HG03064 (cell line): Measurements from ENCODE around the gene BEND7.
"Not testable (repeated sequence)": the region's sequence is repeated elsewhere in the genome, so short reads cannot be mapped to it uniquely, and the experiment has no call there.

ENCODE experiments used
- ATAC-seq: cut with Tn5 transposase; IDR thresholded peaks from one replicate; pipeline ENCODE4 v1.9.1; 2021; ENCODE audit warnings: low read depth; ENCODE audit not compliant: unreplicated experiment

The BEND7 gene

GRCh38 chr10:13427943-13428342 is 100.9 kb downstream of the BEND7 start:
- ATAC-seq = not testable (repeated sequence)

GRCh38 chr10:13425397-13425796 is 103.4 kb downstream of the BEND7 start:
- no peak for ATAC-seq

DNA sequence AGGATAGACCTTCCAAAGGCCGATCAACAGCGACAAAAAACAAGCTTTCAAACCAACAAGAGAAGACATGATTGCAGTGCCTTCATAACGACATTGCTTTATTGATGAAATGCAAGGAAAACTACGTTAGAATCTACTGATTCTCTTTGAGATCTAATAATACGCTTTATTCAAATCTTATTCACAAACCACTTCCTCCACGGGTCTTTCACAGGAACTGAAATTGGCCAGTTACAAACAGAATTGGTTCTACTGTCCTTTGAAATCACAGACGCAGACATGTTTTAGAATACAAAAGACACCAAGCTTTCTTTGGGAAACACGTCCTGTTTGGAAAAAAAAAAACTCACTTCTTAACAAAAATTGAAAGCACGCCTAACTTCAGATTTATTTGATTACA is 106.0 kb downstream of the BEND7 start:
- ATAC-seq = no peak

DNA sequence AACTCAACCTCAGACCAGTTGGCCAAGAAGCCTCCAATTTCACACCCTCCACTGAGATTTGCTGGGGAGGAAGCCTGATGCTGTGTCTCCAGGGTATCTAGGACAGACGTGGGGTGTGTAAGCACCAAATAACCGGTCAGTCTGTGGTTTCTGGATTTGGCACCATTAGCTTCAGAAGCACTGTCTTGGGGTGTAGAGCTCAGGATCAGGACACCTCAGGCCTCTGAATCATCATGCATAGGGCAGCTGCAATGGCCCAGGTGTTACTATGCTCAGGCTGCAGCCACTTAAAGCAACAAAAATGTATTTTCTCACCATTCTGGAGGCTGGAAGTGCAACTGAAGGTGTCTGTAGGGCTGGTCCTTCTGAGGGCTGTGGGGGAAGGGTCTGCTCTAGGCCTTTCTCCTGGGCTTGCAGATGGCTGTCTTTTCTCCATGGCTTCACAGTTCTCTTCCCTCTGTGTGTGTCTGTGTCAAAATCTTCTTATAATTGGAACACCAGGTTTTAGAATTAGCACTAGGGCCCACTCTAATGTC is 107.4 kb downstream of the BEND7 start:
- ATAC-seq = no peak

GRCh38 chr10:13420532-13421307 is 108.1 kb downstream of the BEND7 start:
- no peak for ATAC-seq

GRCh38 chr10:13417459-13418126 is 111.2 kb downstream of the BEND7 start:
- ATAC-seq = no peak

DNA sequence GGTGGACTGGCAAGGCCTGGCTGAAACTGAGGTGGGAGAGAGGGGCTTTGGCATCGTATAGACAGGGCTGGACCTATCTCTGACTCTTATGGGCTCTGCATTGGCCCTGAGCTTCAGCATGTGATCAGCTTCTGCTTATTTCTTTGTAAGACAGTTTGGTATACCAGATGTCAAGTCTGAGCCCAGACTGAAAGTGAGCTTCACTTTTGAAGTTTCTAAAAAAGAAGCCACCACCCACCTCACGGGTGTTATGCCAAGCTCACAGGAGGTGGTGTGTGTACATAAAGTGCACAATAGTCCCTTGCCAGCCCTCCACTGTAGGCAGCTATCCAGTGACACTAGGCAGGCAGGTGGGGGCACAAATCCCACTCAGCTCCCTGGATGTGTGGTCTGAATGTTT is 112.1 kb downstream of the BEND7 start:
- no peak for ATAC-seq

DNA sequence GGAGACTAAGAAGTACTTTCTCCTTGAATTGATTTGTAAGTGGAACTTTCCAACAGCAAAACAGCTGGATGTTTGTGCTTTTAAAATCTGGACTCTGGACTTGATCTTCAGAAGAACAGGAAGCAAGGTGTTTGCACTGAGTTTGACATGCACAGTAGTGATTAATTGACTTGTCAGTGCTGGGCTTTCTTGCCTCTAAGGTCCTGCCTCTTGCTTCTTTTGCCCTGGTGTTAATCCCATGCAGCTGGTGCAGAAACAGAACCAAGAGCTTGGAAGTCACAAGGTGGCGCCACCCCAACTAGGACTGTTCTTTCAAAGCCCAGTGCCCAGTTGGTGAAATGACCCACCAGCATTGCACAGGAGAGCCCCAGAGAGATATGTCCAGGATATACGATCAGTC is 114.0 kb downstream of the BEND7 start:
- ATAC-seq = no peak

- ATAC-seq = no peak
Measured at GRCh38 chr10:13414137-13414536, 114.7 kb downstream of the BEND7 start.

DNA sequence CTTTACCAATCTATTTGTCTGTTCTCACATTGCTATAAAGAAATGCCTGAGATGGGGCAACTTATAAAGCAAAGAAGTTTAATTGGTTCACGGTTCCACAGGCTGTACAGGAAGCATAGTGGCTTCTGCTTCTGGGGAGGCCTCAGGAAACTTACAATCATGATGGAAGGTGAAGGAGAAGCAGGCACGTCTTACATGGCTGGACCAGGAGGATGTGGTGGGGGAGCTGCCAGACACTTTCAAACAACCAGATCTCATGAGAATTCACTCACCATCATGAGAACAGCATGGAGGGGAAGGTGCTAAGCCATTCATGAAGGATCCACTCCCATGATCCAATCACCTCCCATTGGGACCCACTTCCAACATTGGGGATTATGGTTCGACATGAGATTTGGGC is 115.9 kb downstream of the BEND7 start:
- ATAC-seq = no peak

GRCh38 chr10:13404791-13405190 is 124.0 kb downstream of the BEND7 start:
- no peak for ATAC-seq

DNA sequence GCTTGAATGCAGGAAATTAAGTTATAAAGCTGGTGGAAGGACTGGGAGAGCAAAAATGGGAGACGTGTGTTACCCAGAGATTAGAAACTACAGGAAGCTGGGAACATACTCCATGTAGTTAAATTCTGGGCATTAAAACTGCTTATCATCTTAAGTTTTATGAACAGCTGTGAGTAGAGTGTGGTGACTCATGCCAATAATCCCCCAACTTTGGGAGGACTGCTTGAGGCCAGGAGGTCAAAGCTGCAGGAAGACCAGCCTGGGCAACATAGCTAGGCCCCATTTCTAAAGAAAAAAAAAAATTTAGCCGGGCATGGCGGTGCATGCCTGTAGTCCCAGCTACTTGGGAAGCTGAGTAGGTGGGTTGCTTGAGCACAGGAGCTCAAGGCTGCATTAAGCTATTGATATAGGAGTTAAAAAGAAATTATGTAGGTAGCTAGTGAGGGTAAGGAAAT is 124.5 kb downstream of the BEND7 start:
- no peak for ATAC-seq

DNA sequence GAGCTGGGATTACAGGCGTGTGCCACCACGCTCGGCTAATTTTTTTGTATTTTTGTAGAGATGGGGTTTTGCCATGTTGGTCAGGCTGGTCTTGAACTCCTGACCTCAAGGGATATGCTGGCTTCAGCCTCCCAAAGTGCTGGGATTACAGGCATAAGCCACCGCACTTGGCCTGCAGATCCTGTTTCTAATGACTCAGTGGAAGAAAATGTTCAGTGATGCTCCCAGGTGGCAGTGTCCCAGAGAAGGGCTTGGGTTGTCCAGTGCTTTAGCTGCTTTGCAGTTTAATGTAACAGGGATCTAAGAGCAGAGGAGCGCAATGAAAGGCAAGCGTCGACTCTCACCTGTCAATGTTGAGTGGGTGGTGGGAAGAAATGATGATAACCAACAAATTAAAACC is 125.4 kb downstream of the BEND7 start:
- not testable (repeated sequence) for ATAC-seq

GRCh38 chr10:13402021-13402420 is 126.8 kb downstream of the BEND7 start:
- no peak for ATAC-seq

DNA sequence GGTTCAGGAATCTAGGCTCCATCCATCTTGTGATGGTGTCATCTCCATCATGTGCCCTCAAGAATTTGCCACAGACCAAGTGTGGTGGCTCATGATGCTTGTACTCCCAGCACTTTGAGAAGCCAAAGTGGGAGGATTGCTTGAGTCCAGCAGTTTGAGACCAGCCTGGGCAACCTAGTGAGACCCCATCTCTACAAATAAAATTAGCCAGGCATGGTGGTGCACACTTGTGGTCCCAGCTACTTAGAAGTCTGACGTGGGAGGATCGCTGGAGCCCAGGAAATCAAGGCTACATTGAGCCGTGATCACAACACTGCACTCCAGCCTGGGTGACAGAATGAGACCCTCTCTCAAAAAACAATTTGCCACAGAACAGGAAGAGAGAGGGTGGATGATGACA is 127.7 kb downstream of the BEND7 start:
- no peak for ATAC-seq

- ATAC-seq = no peak
Measured at GRCh38 chr10:13400196-13400965, 128.4 kb downstream of the BEND7 start.

GRCh38 chr10:13399752-13400151 is 129.1 kb downstream of the BEND7 start:
- no peak for ATAC-seq

DNA sequence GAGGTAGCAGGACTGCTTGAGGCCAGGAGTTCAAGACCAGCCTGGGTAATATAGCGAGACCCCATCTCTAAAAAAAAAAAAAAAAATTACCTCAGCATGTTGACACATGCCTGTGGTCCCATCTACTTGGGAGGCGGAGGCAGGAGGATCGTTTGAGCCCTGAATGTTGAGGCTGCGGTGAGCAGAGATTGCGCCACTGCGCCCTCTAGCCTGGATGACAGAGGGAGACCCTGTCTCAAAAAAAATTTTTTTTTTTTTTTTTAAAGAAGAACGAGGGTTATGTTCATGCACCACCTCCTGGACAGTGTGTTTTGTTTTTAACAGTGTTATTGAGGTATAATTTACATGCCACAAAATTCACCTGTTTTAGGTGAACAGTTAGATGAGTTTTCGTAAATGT is 129.6 kb downstream of the BEND7 start:
- no peak for ATAC-seq

GRCh38 chr10:13397052-13397451 is 131.8 kb downstream of the BEND7 start:
- ATAC-seq = no peak

GRCh38 chr10:13396369-13396768 is 132.4 kb downstream of the BEND7 start:
- no peak for ATAC-seq

- no peak for ATAC-seq
Measured at GRCh38 chr10:13395540-13395939, 133.3 kb downstream of the BEND7 start.
